Stimulated activated CD4-positive, alpha-beta T cell treated with anti-CD3 and anti-CD28 coated beads, Interleukin-1b, Interleukin-23, amount 100 ng/mL, for 4 hours (primary cell): ENCODE measurements around the gene ESYT2.

ENCODE experiments used
- DNase-seq, 2 donors: peaks; one replicate each; pipeline ENCODE4 v3.0.0-alpha.2; 2020; ENCODE audit warnings: low read depth in 2 of 2

ESYT2 gene

DNA sequence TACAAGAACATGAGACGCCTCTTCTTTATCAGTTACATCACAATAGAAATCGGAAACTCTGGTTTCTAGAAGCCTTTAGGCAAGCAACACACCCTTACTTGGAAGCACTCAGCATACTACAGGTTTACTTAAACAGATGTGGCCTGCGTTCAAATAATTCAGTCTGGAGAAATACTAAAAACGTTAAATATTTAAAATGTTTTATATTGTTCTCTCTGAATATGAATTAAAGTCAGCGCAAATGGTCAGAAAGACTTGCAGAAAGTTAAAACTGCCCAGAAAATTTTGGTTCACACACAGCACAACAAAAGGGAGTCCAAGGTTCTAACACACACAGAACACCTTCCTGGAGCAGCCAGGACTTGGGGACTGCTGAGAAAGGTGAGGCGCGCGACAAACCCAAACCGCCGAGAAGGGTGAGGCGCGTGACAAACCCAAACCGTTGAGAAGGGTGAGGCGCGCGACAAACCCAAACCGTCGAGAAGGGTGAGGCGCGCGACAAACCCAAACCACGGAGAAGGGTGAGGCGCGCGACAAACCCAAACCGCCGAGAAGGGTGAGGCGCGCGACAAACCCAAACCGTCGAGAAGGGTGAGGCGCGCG lies 25.8 kb downstream of the ESYT2 start:
- no peak for DNase-seq

GRCh38 chr7:158802535-158803366 lies 26.6 kb downstream of the ESYT2 start:
- no peak for DNase-seq

GRCh38 chr7:158798741-158799140 lies 30.6 kb downstream of the ESYT2 start:
- DNase-seq = no peak

GRCh38 chr7:158796667-158797066 lies 32.6 kb downstream of the ESYT2 start:
- no peak for DNase-seq

- no peak for DNase-seq
Observed at GRCh38 chr7:158795272-158795671, 34.0 kb downstream of the ESYT2 start.

DNA sequence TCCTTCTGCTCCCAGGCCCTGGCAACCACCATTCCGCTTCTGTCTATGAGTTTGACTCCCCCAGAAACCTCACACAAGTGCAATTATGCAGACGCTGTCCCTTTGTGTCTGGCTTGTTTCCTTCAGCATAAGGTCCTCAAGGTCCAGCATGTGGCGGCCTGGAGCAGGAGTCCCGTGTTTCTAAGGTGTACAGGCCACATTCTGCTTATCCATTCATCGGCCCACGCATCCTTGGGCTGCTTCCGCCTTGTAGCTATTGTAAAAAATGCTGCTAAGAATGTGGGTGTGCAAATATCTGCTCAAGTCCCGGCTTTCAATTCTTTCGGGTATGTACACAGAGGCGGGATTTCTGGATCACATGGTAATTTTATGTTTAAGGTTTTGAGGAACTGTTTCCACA lies 38.2 kb downstream of the ESYT2 start:
- no peak for DNase-seq

- no peak for DNase-seq
Observed at GRCh38 chr7:158789842-158790241, 39.5 kb downstream of the ESYT2 start.

DNA sequence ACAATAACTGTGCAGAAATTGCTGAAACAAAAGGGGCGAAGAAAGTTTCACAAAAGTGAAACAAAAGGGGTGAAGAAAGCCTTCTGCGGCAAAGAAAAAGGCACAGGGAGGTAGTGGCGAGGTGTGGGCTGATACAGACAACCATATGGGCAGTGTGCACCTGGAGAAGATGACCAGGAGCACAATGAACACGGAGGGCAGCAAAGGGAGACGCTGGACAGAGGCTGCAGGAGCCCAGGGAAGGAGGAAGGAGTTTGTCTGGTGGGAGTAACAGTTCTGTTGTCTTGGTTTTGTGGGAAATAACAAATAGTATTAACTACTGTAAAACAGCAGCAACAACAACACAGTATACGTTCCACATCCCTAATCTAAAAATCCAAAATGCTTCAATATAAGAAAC lies 42.4 kb downstream of the ESYT2 start:
- no peak for DNase-seq

- no peak for DNase-seq
Observed at GRCh38 chr7:158784270-158784669, 45.0 kb downstream of the ESYT2 start.

- no peak for DNase-seq
Observed at GRCh38 chr7:158783595-158783994, 45.7 kb downstream of the ESYT2 start.

DNA sequence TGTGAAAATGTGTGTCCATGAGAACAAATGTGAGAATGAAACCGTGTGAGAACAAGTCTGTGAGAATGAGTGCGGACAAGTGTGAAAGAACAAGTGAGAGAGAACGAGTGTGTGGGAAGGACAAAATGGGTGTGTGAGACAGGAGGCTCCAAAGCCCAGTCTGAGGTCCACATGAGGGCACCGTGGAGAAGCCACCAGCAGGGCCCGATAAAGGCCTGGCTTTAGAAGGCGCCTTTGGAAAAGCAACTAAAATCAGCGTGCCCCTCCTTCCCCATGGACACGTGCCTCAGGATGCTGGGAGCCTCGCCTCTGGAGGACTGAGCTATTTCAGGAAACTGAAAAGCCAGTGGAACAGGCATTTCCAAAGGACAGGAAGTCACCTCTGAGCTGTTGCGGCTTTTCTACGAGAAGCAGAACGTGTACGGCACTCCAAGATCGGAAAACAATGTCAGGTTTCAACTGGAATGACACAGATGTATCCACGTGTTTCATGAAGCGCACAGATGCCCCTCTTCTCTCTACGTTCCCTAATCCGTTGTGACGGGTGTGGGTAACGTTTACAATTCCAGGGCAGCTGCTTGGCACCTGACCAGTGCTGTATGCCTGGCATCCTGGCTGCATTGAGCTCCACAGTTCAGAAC lies 46.4 kb downstream of the ESYT2 start:
- DNase-seq = no peak

- DNase-seq = no peak
Observed at GRCh38 chr7:158781974-158782664, 47.2 kb downstream of the ESYT2 start.

- no peak for DNase-seq
Observed at GRCh38 chr7:158781217-158781973, 47.9 kb downstream of the ESYT2 start.

GRCh38 chr7:158779061-158780000 lies 50.0 kb downstream of the ESYT2 start:
- DNase-seq = no peak

DNA sequence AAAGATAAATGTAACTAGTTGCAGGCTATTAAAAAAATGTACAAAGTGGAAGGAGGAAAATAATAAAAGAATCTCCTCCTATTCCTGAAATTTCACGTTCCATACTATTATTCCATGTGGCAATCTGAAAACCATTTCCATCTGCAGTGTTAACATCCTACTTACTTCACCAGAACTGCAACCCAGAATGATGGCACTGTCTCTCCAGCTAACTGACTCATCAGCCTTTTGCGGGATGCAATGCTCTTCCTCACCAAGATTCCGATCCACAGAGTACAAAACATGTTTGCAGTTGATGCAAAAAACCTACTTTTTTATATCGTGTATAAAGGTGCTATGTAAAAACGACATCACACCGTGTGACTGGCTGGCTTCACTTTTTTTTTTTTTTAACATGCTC lies 50.8 kb downstream of the ESYT2 start:
- DNase-seq = no peak

DNA sequence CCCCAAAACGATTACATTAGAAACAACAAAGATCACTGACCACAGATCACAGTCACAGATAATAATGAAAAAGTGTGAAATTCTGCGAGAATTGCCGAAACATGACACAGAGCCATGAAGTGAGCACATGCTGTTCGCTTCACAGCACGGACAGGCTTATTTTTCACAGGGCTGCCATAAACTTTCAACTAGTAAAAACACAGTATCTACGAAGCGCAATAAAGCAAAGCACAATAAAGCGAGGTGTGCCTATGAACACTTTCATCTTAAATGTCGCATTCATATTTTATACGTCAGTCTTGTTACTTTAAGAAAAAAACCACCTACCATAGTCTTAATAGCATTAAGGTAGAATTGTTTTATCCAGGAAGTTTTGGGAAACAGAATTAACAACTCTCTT lies 51.5 kb downstream of the ESYT2 start:
- no peak for DNase-seq

- DNase-seq = no peak
Observed at GRCh38 chr7:158776474-158776873, 52.8 kb downstream of the ESYT2 start.

- DNase-seq = no peak
Observed at GRCh38 chr7:158774952-158775351, 54.4 kb downstream of the ESYT2 start.

DNA sequence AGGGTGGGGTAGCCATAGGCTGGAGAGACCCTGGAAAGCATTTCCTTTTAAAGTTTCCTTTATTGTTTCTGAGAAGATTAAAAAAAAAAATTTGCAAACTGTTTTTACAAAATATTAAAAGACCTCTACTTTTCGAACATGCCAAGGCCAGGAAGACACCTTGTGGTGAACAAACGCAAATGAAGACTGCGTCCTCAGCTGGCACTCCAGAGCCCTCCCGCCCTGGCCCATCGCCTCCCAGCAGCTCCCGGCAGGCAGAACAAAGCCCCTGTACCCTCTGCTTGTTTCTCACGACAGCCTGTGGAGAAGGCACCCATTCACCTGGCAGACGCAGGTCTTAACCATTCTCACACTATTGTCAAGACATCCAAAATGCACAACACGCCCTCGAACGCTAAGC lies 56.4 kb downstream of the ESYT2 start:
- DNase-seq = no peak

GRCh38 chr7:158771213-158771834 lies 58.0 kb downstream of the ESYT2 start:
- DNase-seq = no peak
